Osteocyte (in vitro differentiated cells): ENCODE measurements around the gene SRGAP1. TPM values are rescaled to one million over a fixed set of nuclear protein-coding genes. Genes with fewer than 3 reads are reported as not detected.
A peak's percentile ranks its signal among the peaks of the same experiment; 100 is the strongest.

Experiments used
- DNase-seq: peaks from one replicate; pipeline ENCODE4 v3.0.0; 2021; ENCODE audit warnings: mixed read lengths; ENCODE audit not compliant: unreplicated experiment; ENCODE audit errors: extremely low spot score
- H3K27ac Mint-ChIP-seq: one replicate; pipeline ENCODE4 v1.8.0; 2021; ENCODE audit warnings: mild to moderate bottlenecking, mixed read lengths; ENCODE audit not compliant: unreplicated experiment
- H3K27me3 Mint-ChIP-seq: one replicate; pipeline ENCODE4 v1.8.0; 2021; ENCODE audit warnings: mixed read lengths; ENCODE audit not compliant: unreplicated experiment
- H3K36me3 Mint-ChIP-seq: one replicate; pipeline ENCODE4 v1.8.0; 2021; ENCODE audit warnings: mixed read lengths; ENCODE audit not compliant: unreplicated experiment
- H3K4me1 Mint-ChIP-seq: one replicate; pipeline ENCODE4 v1.8.0; 2021; ENCODE audit warnings: mixed read lengths; ENCODE audit not compliant: unreplicated experiment
- H3K4me3 Mint-ChIP-seq: one replicate; pipeline ENCODE4 v1.8.0; 2021; ENCODE audit warnings: mild to moderate bottlenecking, moderate library complexity, mixed read lengths; ENCODE audit not compliant: unreplicated experiment
- H3K9me3 Mint-ChIP-seq: one replicate; pipeline ENCODE4 v1.8.0; 2021; ENCODE audit warnings: mixed read lengths; ENCODE audit not compliant: unreplicated experiment
- CTCF ChIP-seq: fragments of 200-600 bp; sonication (generic); IDR thresholded peaks from 2 replicates; pipeline ENCODE4 v1.5.0; 2021; ENCODE audit warnings: antibody characterized with exemption, mild to moderate bottlenecking, moderate library complexity
- total RNA-seq: library from RNA; stranded (reverse); gene quantifications from 2 replicates; pipeline ENCODE4 v1.2.1, GENCODE V29; 2021

Gene SRGAP1
- total RNA-seq, 1 donor from 2014 or later = 11.0 TPM

- peaks cover 48% of the 10 kb centered on the region for H3K4me1 Mint-ChIP-seq
Observed at GRCh38 chr12:63864454-63864706, 19.9 kb downstream of the SRGAP1 start.

GRCh38 chr12:63865448-63865847 is 20.9 kb downstream of the SRGAP1 start:
- H3K4me3 Mint-ChIP-seq = no peak overlapping the region
- no peaks in the 10 kb centered on the region for H3K9me3 Mint-ChIP-seq
- no peaks in the 10 kb centered on the region for H3K36me3 Mint-ChIP-seq
- no peaks in the 10 kb centered on the region for H3K27me3 Mint-ChIP-seq
- H3K4me1 Mint-ChIP-seq = peaks cover 58% of the 10 kb centered on the region
- TF ChIP-seq CTCF = no peak
- no peak overlapping the region for H3K27ac Mint-ChIP-seq
- DNase-seq = no peak

More at GRCh38 chr12:63864454-63864706, 19.9 kb downstream of the SRGAP1 start:
- H3K36me3 Mint-ChIP-seq = no peaks in the 10 kb centered on the region
- H3K27ac Mint-ChIP-seq = peak overlapping the region; percentile 3
- TF ChIP-seq CTCF = no peak
- no peak overlapping the region for H3K4me3 Mint-ChIP-seq
- no peaks in the 10 kb centered on the region for H3K27me3 Mint-ChIP-seq
- no peak for DNase-seq
- no peaks in the 10 kb centered on the region for H3K9me3 Mint-ChIP-seq

GRCh38 chr12:63867053-63867452 is 22.6 kb downstream of the SRGAP1 start:
- Mint-ChIP-seq H3K4me1 (peaks cover 51% of the 10 kb centered on the region), H3K36me3 (no peaks in the 10 kb centered on the region), H3K9me3 (no peaks in the 10 kb centered on the region), H3K27ac (no peak overlapping the region), H3K4me3 (no peak overlapping the region), H3K27me3 (no peaks in the 10 kb centered on the region)
- no peak for DNase-seq
- TF ChIP-seq CTCF = no peak

- H3K4me1 Mint-ChIP-seq = peaks cover 25% of the 10 kb centered on the region
- no peak for TF ChIP-seq CTCF
- no peak overlapping the region for H3K4me3 Mint-ChIP-seq
- no peaks in the 10 kb centered on the region for H3K9me3 Mint-ChIP-seq
- no peaks in the 10 kb centered on the region for H3K27me3 Mint-ChIP-seq
- peaks cover 2% of the 10 kb centered on the region for H3K36me3 Mint-ChIP-seq
- no peak for DNase-seq
- H3K27ac Mint-ChIP-seq = peak overlapping the region; percentile 80
Observed at GRCh38 chr12:63869656-63870055, 25.2 kb downstream of the SRGAP1 start.

GRCh38 chr12:63870838-63871237 is 26.3 kb downstream of the SRGAP1 start:
- no peak overlapping the region for H3K27ac Mint-ChIP-seq
- no peaks in the 10 kb centered on the region for H3K9me3 Mint-ChIP-seq
- no peaks in the 10 kb centered on the region for H3K27me3 Mint-ChIP-seq
- H3K4me1 Mint-ChIP-seq = peaks cover 22% of the 10 kb centered on the region
- no peak for TF ChIP-seq CTCF
- no peak for DNase-seq
- no peak overlapping the region for H3K4me3 Mint-ChIP-seq
- peaks cover 2% of the 10 kb centered on the region for H3K36me3 Mint-ChIP-seq
